K562 (cell line): ENCODE results near the gene SF3B4. TPM values are rescaled to one million over a fixed set of nuclear protein-coding genes. Genes with fewer than 3 reads are reported as not detected.
A peak's percentile ranks its signal among the peaks of the same experiment; 100 is the strongest.

Source experiments
- ATF4 ChIP-seq: fragments of 450-650 bp; formaldehyde crosslinking; IDR thresholded peaks from 2 replicates; pipeline ENCODE4 v1.4.0; 2022; ENCODE audit warnings: mild to moderate bottlenecking, moderate library complexity
- CBX3 ChIP-seq, 2 experiments: IDR thresholded peaks; 1 replicate in 1 of 2; 2 replicates in 1 of 2; pipeline ENCODE4 v1.6.1; 2012; ENCODE audit warnings: inconsistent platforms in 2 of 2, low read length in 2 of 2, borderline replicate concordance in 1 of 2, control low read depth in 1 of 2
- CTBP1 ChIP-seq: fragments of 450-650 bp; IDR thresholded peaks from 2 replicates; pipeline ENCODE4 v1.6.1; 2016; ENCODE audit warnings: borderline replicate concordance
- EWSR1 ChIP-seq: fragments of 450-650 bp; IDR thresholded peaks from 2 replicates; pipeline ENCODE4 v1.6.1; 2018; ENCODE audit warnings: borderline replicate concordance, mild to moderate bottlenecking, low read depth, moderate library complexity; ENCODE audit not compliant: partially characterized antibody
- FOXM1 ChIP-seq, 2 experiments: fragments of 450-650 bp in 1 of 2; sonication (generic) in 1 of 2; formaldehyde crosslinking in 1 of 2; IDR thresholded peaks; 2 replicates each; pipeline versions ENCODE4 v1.6.1 to v1.9.0; 2017 to 2022; ENCODE audit warnings: low read depth in 2 of 2, mild to moderate bottlenecking in 2 of 2, missing genetic modification reagents in 1 of 2, moderate library complexity in 1 of 2
- HEY1 ChIP-seq: fragments of 250-450 bp; sonication (Bioruptor Pico); IDR thresholded peaks from 2 replicates; pipeline ENCODE4 v1.5.0; 2020; ENCODE audit warnings: mild to moderate bottlenecking, moderate library complexity, borderline replicate concordance
- HLTF ChIP-seq: fragments of 450-650 bp; IDR thresholded peaks from 2 replicates; pipeline ENCODE4 v1.6.1; 2016
- HMG20A ChIP-seq: fragments of 450-650 bp; formaldehyde crosslinking; conservative IDR thresholded peaks from 2 replicates; pipeline ENCODE4 v1.4.0; 2020; ENCODE audit warnings: mild to moderate bottlenecking, mixed read lengths
- HNRNPUL1 ChIP-seq: fragments of 200-400 bp; formaldehyde crosslinking; IDR thresholded peaks from 2 replicates; pipeline ENCODE4 v1.6.1; 2017; ENCODE audit warnings: low read length
- KLF6 ChIP-seq: fragments of 250-450 bp; sonication (Bioruptor Pico); IDR thresholded peaks from 2 replicates; pipeline ENCODE4 v1.4.0; 2020; ENCODE audit warnings: mild to moderate bottlenecking, moderate library complexity, borderline replicate concordance
- MNT ChIP-seq, 2 experiments: fragments of 450-650 bp; conservative IDR thresholded peaks; 2 replicates each; pipeline ENCODE4 v1.6.1; 2017; ENCODE audit warnings: mild to moderate bottlenecking in 2 of 2, moderate library complexity in 2 of 2
- PCBP1 ChIP-seq: fragments of 200-400 bp; formaldehyde crosslinking; IDR thresholded peaks from 2 replicates; pipeline ENCODE4 v1.6.1; 2018; ENCODE audit warnings: mild to moderate bottlenecking, low read depth, low read length; ENCODE audit not compliant: poor library complexity, severe bottlenecking
- PKNOX1 ChIP-seq: fragments of 450-650 bp; IDR thresholded peaks from 2 replicates; pipeline ENCODE4 v1.6.1; 2016
- PTBP1 ChIP-seq: fragments of 200-400 bp; formaldehyde crosslinking; IDR thresholded peaks from 2 replicates; pipeline ENCODE4 v1.6.1; 2017; ENCODE audit warnings: low read depth, low read length
- RBM34 ChIP-seq: fragments of 200-400 bp; formaldehyde crosslinking; IDR thresholded peaks from 2 replicates; pipeline ENCODE4 v1.6.1; 2018; ENCODE audit warnings: low read length, borderline replicate concordance; ENCODE audit not compliant: insufficient read depth
- SP2 ChIP-seq: IDR thresholded peaks from 2 replicates; pipeline ENCODE4 v1.6.1; 2011; ENCODE audit warnings: mild to moderate bottlenecking, low read depth, low read length, moderate library complexity; ENCODE audit not compliant: poor library complexity, severe bottlenecking; ENCODE audit errors: extremely low read depth
- TAF1 ChIP-seq: IDR thresholded peaks from 2 replicates; pipeline ENCODE4 v1.6.1; 2011; ENCODE audit warnings: mild to moderate bottlenecking, low read length, moderate library complexity; ENCODE audit not compliant: insufficient read depth, control insufficient read depth, severe bottlenecking; ENCODE audit errors: extremely low read depth
- TEAD2 ChIP-seq: fragments of 450-650 bp; IDR thresholded peaks from 2 replicates; pipeline ENCODE4 v1.6.1; 2016; ENCODE audit warnings: missing genetic modification characterization, control low read depth, missing compliant biosample characterization
- TRIM24 ChIP-seq, 2 experiments: fragments of 450-650 bp; IDR thresholded peaks; 2 replicates each; pipeline ENCODE4 v1.6.1; 2016
- ZNF140 ChIP-seq: fragments of 250-450 bp; sonication (Bioruptor Pico); IDR thresholded peaks from 2 replicates; pipeline ENCODE4 v1.8.0; 2021; ENCODE audit warnings: moderate library complexity, mild to moderate bottlenecking, inconsistent platforms
- ZNF511 ChIP-seq: sonication (generic); formaldehyde crosslinking; IDR thresholded peaks from 2 replicates; pipeline ENCODE4 v1.8.0; 2022; ENCODE audit warnings: mild to moderate bottlenecking, missing genetic modification reagents
- polyA plus RNA-seq, 8 experiments: library from polyadenylated mRNA; depleted of rRNA in 4 of 8; stranded (reverse) in 5 of 8; unstranded in 3 of 8; fragments of >200 nt; fragmentation: Nextera tagmentation in 2 of 8; fragmentation: Illumina TruSeq in 1 of 8; extraction: Ambion mirVana in 2 of 8; extraction: Trizol in 1 of 8; gene quantifications; 2 replicates each; pipeline versions ENCODE4 v1.2.1 to v1.2.3, GENCODE V29; 2011 to 2014; ENCODE audit warnings: inconsistent platforms in 1 of 8, missing spikeins in 1 of 8
- total RNA-seq, 7 experiments: library from RNA; depleted of rRNA in 6 of 7; stranded (reverse); fragments of >200 nt in 6 of 7; fragmentation: Illumina TruSeq in 2 of 7; extraction: Trizol in 2 of 7; gene quantifications; 2 replicates each; pipeline versions ENCODE4 v1.2.1 to v1.2.3, GENCODE V29; 2011 to 2021; ENCODE audit warnings: low replicate concordance in 1 of 7

The SF3B4 gene
- total and polyA plus RNA-seq, 9 of the 15 experiments (the other 6 are each of a cell fraction or from before 2014, with no cell fraction given) = 3.0 to 88.0 (median 26.1) TPM

GRCh38 chr1:149885339-149886120 lies 42.1 kb downstream of the SF3B4 start (continued):
- TF ChIP-seq ATF4 (CRISPR knock-in tag) (no peak), CBX3 (IDR thresholded peaks at IDR 0.05; ENCODE audit: borderline replicate concordance in 1 of 2, low read length in 2 of 2) (no peak), RBM34 (no peak), PKNOX1 (peak; percentile 69; the same call in 1 of the 2 replicates), HLTF (no peak), HMG20A (no peak), PTBP1 (peak; percentile 86; the same call in 1 of the 2 replicates), KLF6 (CRISPR knock-in tag) (no peak), MNT (conservative IDR thresholded peaks at IDR 0.05) (peak; percentile 38 to 62; a peak in 3 of 4 replicates), EWSR1 (peak; percentile 83), TAF1 (peak; percentile 44), PCBP1 (no peak), CTBP1 (no peak), HEY1 (CRISPR knock-in tag) (no peak; the same call in 1 of the 2 replicates), ZNF140 (CRISPR knock-in tag) (no peak), TEAD2 (tag) (no peak; the same call in 1 of the 2 replicates), FOXM1 (IDR thresholded peaks at IDR 0.05; ENCODE audit: low read depth) (0 out of 2 replicates have a peak, but pooled peaks have one; percentile 32), FOXM1 (CRISPR knock-in tag; IDR thresholded peaks at IDR 0.05; ENCODE audit: low read depth) (no peak), TRIM24 (IDR thresholded peaks at IDR 0.05) (no peak), HNRNPUL1 (peak; percentile 92; the same call in 1 of the 2 replicates), SP2 (no peak), ZNF511 (CRISPR knock-in tag) (no peak)
